AG10803 (cell line): ENCODE measurements around the gene ALG14.

Experiments used
- DNase-seq: peaks from one replicate; pipeline ENCODE4 v3.0.0; 2010; ENCODE audit warnings: low read depth
- H3K4me3 ChIP-seq: 2 replicates; pipeline ENCODE4 v1.5.1; 2011; ENCODE audit warnings: mild to moderate bottlenecking, low read length, control low read depth
- CTCF ChIP-seq: conservative IDR thresholded peaks from 2 replicates; pipeline ENCODE4 v1.5.1; 2011; ENCODE audit warnings: mild to moderate bottlenecking, low read length, control low read depth, inconsistent platforms

ALG14 gene

GRCh38 chr1:94989911-94990473, 82.8 kb downstream of the ALG14 start:
- H3K4me3 ChIP-seq, result no peak overlapping the region
- no peak for TF ChIP-seq CTCF
- peak; percentile 46 for DNase-seq

GRCh38 chr1:94989398-94989797, 83.4 kb downstream of the ALG14 start:
- TF ChIP-seq CTCF, result no peak

GRCh38 chr1:94988356-94988755, 84.4 kb downstream of the ALG14 start:
- no peak for DNase-seq
- no peak overlapping the region for H3K4me3 ChIP-seq
- no peak for TF ChIP-seq CTCF

More at GRCh38 chr1:94989398-94989797, 83.4 kb downstream of the ALG14 start:
- H3K4me3 ChIP-seq, result no peak overlapping the region
- DNase-seq, result no peak

- no peak for TF ChIP-seq CTCF
- peak; percentile 84 for DNase-seq
Measured at GRCh38 chr1:94986783-94987182, 86.0 kb downstream of the ALG14 start.

GRCh38 chr1:94983171-94983739, 89.5 kb downstream of the ALG14 start:
- no peak overlapping the region for H3K4me3 ChIP-seq
- DNase-seq, result peak; percentile 81
- TF ChIP-seq CTCF, result no peak

More at GRCh38 chr1:94986783-94987182, 86.0 kb downstream of the ALG14 start:
- no peak overlapping the region for H3K4me3 ChIP-seq

- no peak for DNase-seq
- H3K4me3 ChIP-seq, result no peak overlapping the region
- no peak for TF ChIP-seq CTCF
Measured at GRCh38 chr1:94982398-94982797, 90.4 kb downstream of the ALG14 start.

- no peak for DNase-seq
- TF ChIP-seq CTCF, result no peak
- no peak overlapping the region for H3K4me3 ChIP-seq
Measured at GRCh38 chr1:94981575-94981973, 91.2 kb downstream of the ALG14 start.
